IMR-90 (cell line): ENCODE data around the gene TBC1D10B. TPM values are rescaled to one million over a fixed set of nuclear protein-coding genes. Genes with fewer than 3 reads are reported as not detected.

ENCODE experiments used
- microRNA-seq, 2 experiments: library from miRNA; stranded (forward) in 1 of 2; unstranded in 1 of 2; fragments of 10-50 nt in 1 of 2; fragments of <30 nt in 1 of 2; gene quantifications in 1 of 2; microRNA quantifications in 1 of 2; one replicate each; pipeline versions ENCODE3 to v1.1.0; 2013 to 2020; ENCODE audit not compliant: insufficient read depth in 1 of 2, insufficient read length in 1 of 2, unreplicated experiment in 1 of 2
- polyA plus RNA-seq, 3 experiments: library from polyadenylated mRNA; depleted of rRNA; stranded (reverse); fragments of >200 nt; gene quantifications; 2 replicates each; pipeline ENCODE4 v1.2.3, GENCODE V29; 2012; ENCODE audit warnings: low replicate concordance in 1 of 3
- small RNA-seq, 5 experiments: library from RNA; depleted of rRNA; stranded (forward); fragments of <200 nt; gene quantifications; one replicate each; pipeline ENCODE3, GENCODE V24; 2012
- total RNA-seq: library from RNA; depleted of rRNA; stranded (reverse); fragments of >200 nt; gene quantifications from 2 replicates; pipeline ENCODE4 v1.2.3, GENCODE V29; 2012; rRNA removed

The TBC1D10B gene
- total and polyA plus RNA-seq, 2 of the 4 experiments (the other 2 are of a cell fraction), result 8.4 to 24.9 TPM

Small RNAs within 50 kb of the gene (microRNA-seq; reads per million reads assigned to microRNA genes)
- gene RF00406 (ENCODE audit: insufficient read depth, insufficient read length), result not detected

Small RNAs within 50 kb of the gene (small RNA-seq; reads per million reads assigned to genes)
- 0 to 5.9 (median 0) reads per million in 5 experiments for gene RF00406

Other genes with a start within 250 kb of the TBC1D10B start
- gene MAPK3, start 247.3 kb downstream of the TBC1D10B start, total RNA-seq, result 22.5 and 30.8 TPM in 2 replicates
- 137 and 150 TPM in 2 replicates for gene MAPK3, start 247.3 kb downstream of the TBC1D10B start, polyA plus RNA-seq (2012; rRNA removed)
- 6.4 and 7.2 TPM in 2 replicates for gene CORO1A, start 186.9 kb downstream of the TBC1D10B start, total RNA-seq
- 13.2 and 16.7 TPM in 2 replicates for gene CORO1A, start 186.9 kb downstream of the TBC1D10B start, polyA plus RNA-seq (2012; rRNA removed)
- gene BOLA2B, start 176.8 kb downstream of the TBC1D10B start, total RNA-seq, result 301 and 407 TPM in 2 replicates
- 90.1 and 121 TPM in 2 replicates for gene BOLA2B, start 176.8 kb downstream of the TBC1D10B start, polyA plus RNA-seq (2012; rRNA removed)
- 8.4 and 11.4 TPM in 2 replicates for gene SLX1A, start 176.6 kb downstream of the TBC1D10B start, total RNA-seq
- gene SLX1A, start 176.6 kb downstream of the TBC1D10B start, polyA plus RNA-seq (2012; rRNA removed), result 35.1 and 44.4 TPM in 2 replicates
- gene SULT1A3, start 171.2 kb downstream of the TBC1D10B start, total RNA-seq, result 0.18 and 1.1 TPM in 2 replicates
- gene SULT1A3, start 171.2 kb downstream of the TBC1D10B start, polyA plus RNA-seq (2012; rRNA removed), result 12.8 and 17.2 TPM in 2 replicates
- gene NPIPB13, start 122.0 kb downstream of the TBC1D10B start, total RNA-seq, result 0.28 and 0.54 TPM in 2 replicates
- 4.4 and 4.5 TPM in 2 replicates for gene NPIPB13, start 122.0 kb downstream of the TBC1D10B start, polyA plus RNA-seq (2012; rRNA removed)
- gene CD2BP2, start 15.2 kb downstream of the TBC1D10B start, total RNA-seq, result 29.6 and 34.4 TPM in 2 replicates
- 41.1 and 44.0 TPM in 2 replicates for gene CD2BP2, start 15.2 kb downstream of the TBC1D10B start, polyA plus RNA-seq (2012; rRNA removed)
- gene MYL11, start 4.3 kb upstream of the TBC1D10B start, total RNA-seq, result not detected in 2 replicates
- gene MYL11, start 4.3 kb upstream of the TBC1D10B start, polyA plus RNA-seq (2012; rRNA removed), result 1.1 and 1.2 TPM in 2 replicates
- not detected in 2 replicates for gene SEPTIN1, start 12.1 kb upstream of the TBC1D10B start, total RNA-seq
- 0.24 and 0.50 TPM in 2 replicates for gene SEPTIN1, start 12.1 kb upstream of the TBC1D10B start, polyA plus RNA-seq (2012; rRNA removed)
- gene ZNF48, start 24.9 kb upstream of the TBC1D10B start, total RNA-seq, result 6.6 and 6.9 TPM in 2 replicates
- 5.8 and 6.7 TPM in 2 replicates for gene ZNF48, start 24.9 kb upstream of the TBC1D10B start, polyA plus RNA-seq (2012; rRNA removed)
- gene ZNF771, start 37.1 kb upstream of the TBC1D10B start, total RNA-seq, result 5.2 and 5.8 TPM in 2 replicates
- 10.9 and 16.8 TPM in 2 replicates for gene ZNF771, start 37.1 kb upstream of the TBC1D10B start, polyA plus RNA-seq (2012; rRNA removed)
- 23.3 and 24.9 TPM in 2 replicates for gene DCTPP1, start 59.5 kb upstream of the TBC1D10B start, total RNA-seq
- 45.5 and 48.9 TPM in 2 replicates for gene DCTPP1, start 59.5 kb upstream of the TBC1D10B start, polyA plus RNA-seq (2012; rRNA removed)
- gene SEPHS2, start 75.4 kb upstream of the TBC1D10B start, total RNA-seq, result 10.4 and 10.6 TPM in 2 replicates
- gene SEPHS2, start 75.4 kb upstream of the TBC1D10B start, polyA plus RNA-seq (2012; rRNA removed), result 25.5 and 31.4 TPM in 2 replicates
- not detected in 2 replicates for gene ITGAL, start 102.2 kb upstream of the TBC1D10B start, total RNA-seq
- not detected in 2 replicates for gene ITGAL, start 102.2 kb upstream of the TBC1D10B start, polyA plus RNA-seq (2012; rRNA removed)
- gene ZNF768, start 156.1 kb upstream of the TBC1D10B start, total RNA-seq, result 9.2 and 9.3 TPM in 2 replicates
- gene ZNF768, start 156.1 kb upstream of the TBC1D10B start, polyA plus RNA-seq (2012; rRNA removed), result 20.3 and 22.1 TPM in 2 replicates
- gene ZNF747, start 164.4 kb upstream of the TBC1D10B start, total RNA-seq, result 1.9 and 2.0 TPM in 2 replicates
- gene ZNF747, start 164.4 kb upstream of the TBC1D10B start, polyA plus RNA-seq (2012; rRNA removed), result 2.6 and 2.9 TPM in 2 replicates
- gene ZNF764, start 187.9 kb upstream of the TBC1D10B start, total RNA-seq, result 2.2 and 2.5 TPM in 2 replicates
- 4.6 and 5.3 TPM in 2 replicates for gene ZNF764, start 187.9 kb upstream of the TBC1D10B start, polyA plus RNA-seq (2012; rRNA removed)
- gene ZNF688, start 201.2 kb upstream of the TBC1D10B start, total RNA-seq, result 1.7 and 1.8 TPM in 2 replicates
- gene ZNF688, start 201.2 kb upstream of the TBC1D10B start, polyA plus RNA-seq (2012; rRNA removed), result 3.7 and 5.5 TPM in 2 replicates
- 2.8 and 2.9 TPM in 2 replicates for gene ZNF785, start 215.2 kb upstream of the TBC1D10B start, total RNA-seq
- 4.0 and 4.2 TPM in 2 replicates for gene ZNF785, start 215.2 kb upstream of the TBC1D10B start, polyA plus RNA-seq (2012; rRNA removed)
- gene ZNF689, start 239.9 kb upstream of the TBC1D10B start, total RNA-seq, result 1.9 and 2.7 TPM in 2 replicates
- gene ZNF689, start 239.9 kb upstream of the TBC1D10B start, polyA plus RNA-seq (2012; rRNA removed), result 2.9 and 3.8 TPM in 2 replicates